ENCODE results near the gene GRK7. TPM values are rescaled to one million over a fixed set of nuclear protein-coding genes. Genes with fewer than 3 reads are reported as not detected.
A peak's percentile ranks its signal among the peaks of the same experiment; 100 is the strongest.

Gene GRK7
- total and polyA plus RNA-seq, 9 of the 15 experiments (the other 6 are each of a cell fraction or from before 2014, with no cell fraction given), result 0.01 to 0.08 (median 0.04) TPM; not detected in 3

DNA sequence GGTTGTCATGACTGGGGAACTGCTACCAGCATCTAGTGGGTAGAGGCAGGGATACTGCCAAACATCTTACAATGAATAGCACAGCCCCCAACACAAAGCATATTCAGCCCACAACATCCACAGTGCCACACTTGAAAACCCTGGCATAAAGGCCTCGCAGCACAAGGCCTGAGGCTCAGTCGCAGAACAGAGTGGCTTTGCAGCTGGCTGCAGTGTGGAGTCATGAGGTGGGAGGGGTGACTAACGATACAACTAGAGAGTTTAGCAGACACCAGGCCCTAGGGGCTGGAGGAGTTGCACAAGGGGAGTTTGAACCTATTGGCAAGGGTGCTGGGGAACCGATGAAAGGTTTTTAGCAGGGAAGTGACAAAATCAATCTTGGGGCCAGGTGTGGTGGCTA is 32.1 kb downstream of the GRK7 start:
- Histone ChIP-seq H2AFZ (ENCODE audit: low read depth, low read length) (no peak overlapping the region), H3K27me3 (ENCODE audit: control insufficient read depth in 2 of 2, insufficient read depth in 2 of 2, low read length in 2 of 2) (no peaks in the 10 kb centered on the region), H3K9me3 (replicated peaks; ENCODE audit: control insufficient read depth, insufficient read depth, low read depth, low read length) (peaks cover 2% of the 10 kb centered on the region; the same call in 1 of the 2 replicates), H4K20me1 (replicated peaks; ENCODE audit: control insufficient read depth, insufficient read depth, low read length) (no peaks in the 10 kb centered on the region), H3K4me3 (no peak overlapping the region), H3K4me2 (ENCODE audit: insufficient read depth, low read length) (no peak overlapping the region), H3K9me1 (ENCODE audit: control insufficient read depth, insufficient read depth, low read length) (no peaks in the 10 kb centered on the region), H3K4me1 (replicated peaks in 1 of 2; ENCODE audit: control insufficient read depth in 2 of 2, insufficient read depth in 2 of 2, low read length in 2 of 2) (peaks cover 9 to 20% of the 10 kb centered on the region in 2 experiments; a peak in 4 of 5 replicates), H3K79me2 (ENCODE audit: control insufficient read depth, insufficient read depth, low read length) (no peaks in the 10 kb centered on the region), H3K9ac (ENCODE audit: insufficient read depth in 1 of 2, low read depth in 2 of 2, low read length in 2 of 2) (no peak overlapping the region), H3K36me3 (ENCODE audit: control insufficient read depth, insufficient read depth, low read length) (no peaks in the 10 kb centered on the region), H3K27ac (ENCODE audit: extremely low read depth, low read depth, low read length) (no peak overlapping the region)
- in situ Hi-C loops (cut with MboI) (no loop called here), intact Hi-C loops (cut with micrococcal nuclease) (no loop called here)
- TF ChIP-seq, protein P1, sequence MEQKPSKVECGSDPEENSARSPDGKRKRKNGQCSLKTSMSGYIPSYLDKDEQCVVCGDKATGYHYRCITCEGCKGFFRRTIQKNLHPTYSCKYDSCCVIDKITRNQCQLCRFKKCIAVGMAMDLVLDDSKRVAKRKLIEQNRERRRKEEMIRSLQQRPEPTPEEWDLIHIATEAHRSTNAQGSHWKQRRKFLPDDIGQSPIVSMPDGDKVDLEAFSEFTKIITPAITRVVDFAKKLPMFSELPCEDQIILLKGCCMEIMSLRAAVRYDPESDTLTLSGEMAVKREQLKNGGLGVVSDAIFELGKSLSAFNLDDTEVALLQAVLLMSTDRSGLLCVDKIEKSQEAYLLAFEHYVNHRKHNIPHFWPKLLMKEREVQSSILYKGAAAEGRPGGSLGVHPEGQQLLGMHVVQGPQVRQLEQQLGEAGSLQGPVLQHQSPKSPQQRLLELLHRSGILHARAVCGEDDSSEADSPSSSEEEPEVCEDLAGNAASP (IDR thresholded peaks at IDR 0.05), result no peak
- no peak for TF ChIP-seq HDAC6 (IDR thresholded peaks at IDR 0.05; ENCODE audit: low read depth, low read length)
- ATAC-seq, result no peak; the same call in 2 of the 3 replicates
- ChIA-PET POLR2A (interaction anchor here (0.8 kb wide), 1 partner anchor 26 kb away, joined by 3 read pairs; no protein-coding TSS in a partner anchor), CTCF (ENCODE audit: low intra/inter-chr PET ratio) (no interaction called here)
- 54% methylated on average over 4 of the region's 4 CpGs for WGBS (ENCODE audit: insufficient coverage, low coverage, missing lambda C conversion rate)
- no TSS peak for BruUV-seq (replicated peaks)
- FAIRE-seq, result no peak
- no peak for DNase-seq (ENCODE audit: extremely low read depth in 1 of 4, low spot score in 3 of 4)

DNA sequence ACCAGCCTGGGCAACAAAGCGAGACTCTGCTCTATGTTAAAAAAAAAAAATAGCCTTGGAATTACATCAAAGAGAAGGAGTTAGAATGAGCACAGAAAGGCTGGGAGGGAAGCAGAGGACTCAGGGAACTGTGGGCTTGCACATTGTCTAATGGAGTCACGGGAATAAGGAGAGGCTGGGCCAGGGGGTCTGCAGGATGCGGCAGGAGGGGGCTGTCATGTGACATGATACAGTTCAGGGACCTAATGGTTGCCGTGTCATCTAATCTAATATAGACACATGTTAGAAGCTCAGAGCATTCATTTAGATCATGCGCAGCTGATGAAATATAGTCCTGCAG is 32.5 kb downstream of the GRK7 start:
- H2AFZ ChIP-seq (ENCODE audit: low read depth, low read length), result peak overlapping the region; percentile 53
- H3K9me1 ChIP-seq (ENCODE audit: control insufficient read depth, insufficient read depth, low read length), result no peaks in the 10 kb centered on the region
- FAIRE-seq (no peak), ATAC-seq (peak; percentile 9; the same call in 1 of the 3 replicates), DNase-seq (ENCODE audit: extremely low read depth in 1 of 4, low spot score in 3 of 4) (no peak)
- H3K4me1 ChIP-seq (replicated peaks in 1 of 2; ENCODE audit: control insufficient read depth in 2 of 2, insufficient read depth in 2 of 2, low read length in 2 of 2), result peaks cover 8 to 20% of the 10 kb centered on the region in 2 experiments; a peak in 4 of 5 replicates
- H3K27me3 ChIP-seq (ENCODE audit: control insufficient read depth in 2 of 2, insufficient read depth in 2 of 2, low read length in 2 of 2), result no peaks in the 10 kb centered on the region
- BruUV-seq (replicated peaks), result no TSS peak
- H3K9me3 ChIP-seq (replicated peaks; ENCODE audit: control insufficient read depth, insufficient read depth, low read depth, low read length), result peaks cover 2% of the 10 kb centered on the region; the same call in 1 of the 2 replicates
- POLR2A ChIA-PET, result interaction anchor here (0.8 kb wide), 1 partner anchor 26 kb away, joined by 3 read pairs; no protein-coding TSS in a partner anchor
- H4K20me1 ChIP-seq (replicated peaks; ENCODE audit: control insufficient read depth, insufficient read depth, low read length), result no peaks in the 10 kb centered on the region
- no peaks in the 10 kb centered on the region for H3K36me3 ChIP-seq (ENCODE audit: control insufficient read depth, insufficient read depth, low read length)
- CTCF ChIA-PET (ENCODE audit: low intra/inter-chr PET ratio), result no interaction called here
- no peak overlapping the region for H3K27ac ChIP-seq (ENCODE audit: extremely low read depth, low read depth, low read length)
- intact Hi-C loops (cut with micrococcal nuclease) (no loop called here), in situ Hi-C loops (cut with MboI) (no loop called here)
- no peaks in the 10 kb centered on the region for H3K79me2 ChIP-seq (ENCODE audit: control insufficient read depth, insufficient read depth, low read length)
- peak overlapping the region; percentile 5; the same call in 1 of the 2 replicates for H3K4me2 ChIP-seq (ENCODE audit: insufficient read depth, low read length)
- H3K9ac ChIP-seq (ENCODE audit: insufficient read depth in 1 of 2, low read depth in 2 of 2, low read length in 2 of 2), result no peak overlapping the region; a peak in 1 of 4 replicates
- no peak overlapping the region for H3K4me3 ChIP-seq
- 49% methylated on average over 5 of the region's 5 CpGs for WGBS (ENCODE audit: insufficient coverage, low coverage, missing lambda C conversion rate)
- TF ChIP-seq KLF10 (CRISPR knock-in tag; IDR thresholded peaks at IDR 0.05), result no peak
- 0 out of 4 replicates have a peak, but pooled peaks have one; percentile 37 to 48 for TF ChIP-seq NRF1 (conservative IDR thresholded peaks at IDR 0.05 in 1 of 2, IDR thresholded peaks at IDR 0.05 in 1 of 2)
- TF ChIP-seq SLC30A9 (CRISPR knock-in tag; IDR thresholded peaks at IDR 0.05), result no peak
- TF ChIP-seq ZNF12 (CRISPR knock-in tag; IDR thresholded peaks at IDR 0.05), result no peak
- TF ChIP-seq, protein P2, sequence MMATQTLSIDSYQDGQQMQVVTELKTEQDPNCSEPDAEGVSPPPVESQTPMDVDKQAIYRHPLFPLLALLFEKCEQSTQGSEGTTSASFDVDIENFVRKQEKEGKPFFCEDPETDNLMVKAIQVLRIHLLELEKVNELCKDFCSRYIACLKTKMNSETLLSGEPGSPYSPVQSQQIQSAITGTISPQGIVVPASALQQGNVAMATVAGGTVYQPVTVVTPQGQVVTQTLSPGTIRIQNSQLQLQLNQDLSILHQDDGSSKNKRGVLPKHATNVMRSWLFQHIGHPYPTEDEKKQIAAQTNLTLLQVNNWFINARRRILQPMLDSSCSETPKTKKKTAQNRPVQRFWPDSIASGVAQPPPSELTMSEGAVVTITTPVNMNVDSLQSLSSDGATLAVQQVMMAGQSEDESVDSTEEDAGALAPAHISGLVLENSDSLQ (IDR thresholded peaks at IDR 0.05), result no peak
- TF ChIP-seq SNRNP70 (optimal IDR thresholded peaks at IDR 0.05; ENCODE audit: low read depth, low read length), result no peak
- TF ChIP-seq, protein P3, sequence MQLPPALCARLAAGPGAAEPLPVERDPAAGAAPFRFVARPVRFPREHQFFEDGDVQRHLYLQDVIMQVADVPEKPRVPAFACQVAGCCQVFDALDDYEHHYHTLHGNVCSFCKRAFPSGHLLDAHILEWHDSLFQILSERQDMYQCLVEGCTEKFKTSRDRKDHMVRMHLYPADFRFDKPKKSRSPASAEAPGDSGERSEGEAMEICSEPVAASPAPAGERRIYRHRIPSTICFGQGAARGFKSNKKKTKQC (CRISPR knock-in tag; IDR thresholded peaks at IDR 0.05), result no peak
- no peak for TF ChIP-seq CBX3 (IDR thresholded peaks at IDR 0.05; ENCODE audit: borderline replicate concordance in 1 of 2, low read length in 2 of 2)
- TF ChIP-seq ZNF668 (CRISPR knock-in tag; IDR thresholded peaks at IDR 0.05), result no peak
- no peak for TF ChIP-seq DPF2 (IDR thresholded peaks at IDR 0.05)
- TF ChIP-seq NFRKB (IDR thresholded peaks at IDR 0.05; ENCODE audit: low read depth), result no peak
- no peak for TF ChIP-seq TRIM28 (IDR thresholded peaks at IDR 0.05)

All from K562 (cell line).